Measurements from ENCODE around the gene UCK1.

UCK1 gene

DNA sequence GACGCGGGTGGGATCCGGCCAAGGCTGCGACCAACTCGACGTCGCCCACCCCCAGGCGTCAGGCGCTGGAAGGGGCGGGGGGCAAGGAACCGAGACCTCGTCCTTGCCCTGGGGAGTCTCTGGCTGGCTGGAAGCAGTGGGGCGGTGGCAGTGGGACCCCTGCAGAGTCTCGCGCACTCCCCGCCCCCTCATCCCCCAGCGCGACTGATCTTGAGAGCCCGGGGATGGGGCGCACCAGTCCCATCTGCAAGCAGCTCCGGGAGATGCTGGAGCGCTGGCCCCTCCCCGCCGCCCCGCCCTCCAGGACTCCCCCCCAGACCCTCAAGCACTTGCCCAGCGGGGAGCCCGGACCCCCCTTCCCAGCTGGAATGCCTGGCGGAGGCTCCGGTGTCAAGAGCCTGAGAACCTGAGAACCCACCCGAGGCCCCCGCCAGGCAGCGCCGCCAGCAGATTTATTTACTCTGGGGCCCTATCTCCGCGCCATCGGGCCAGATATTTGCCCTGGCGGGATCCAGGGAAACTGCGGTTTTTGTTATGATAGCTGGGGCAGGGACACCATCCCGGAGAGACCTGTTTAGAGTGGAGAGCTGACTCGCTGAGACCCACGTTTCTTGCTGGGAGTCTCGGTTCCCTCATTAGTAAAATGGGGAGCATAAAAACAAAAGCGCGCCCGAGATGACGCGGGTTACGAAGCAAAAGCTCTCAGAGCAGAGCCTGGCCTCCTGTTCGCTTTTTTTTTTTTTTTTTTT, 15.4 kb upstream of the UCK1 start:
- Histone ChIP-seq H3F3A (ENCODE audit: low read depth) (no peaks in the 10 kb centered on the region), H3K27me3 (ENCODE audit: insufficient read depth, low read length, poor library complexity, severe bottlenecking) (no peaks in the 10 kb centered on the region), H3K4me2 (ENCODE audit: low read depth, low read length, poor library complexity, severe bottlenecking) (no peak overlapping the region), H3K9me3 (ENCODE audit: insufficient read depth, low read depth, low read length) (peaks cover 7% of the 10 kb centered on the region; the same call in 1 of the 2 replicates), H2AFZ (ENCODE audit: low read length) (no peak overlapping the region), H4K20me1 (ENCODE audit: insufficient read depth, low read length, poor library complexity, severe bottlenecking) (no peaks in the 10 kb centered on the region), H3K36me3 (ENCODE audit: insufficient read depth, low read length) (no peaks in the 10 kb centered on the region), H3K9me2 (replicated peaks; ENCODE audit: low read depth, low read length) (no peaks in the 10 kb centered on the region), H3K4me1 (ENCODE audit: insufficient read depth, low read length, poor library complexity, severe bottlenecking) (no peaks in the 10 kb centered on the region), H3K9ac (ENCODE audit: low read depth, low read length, poor library complexity, severe bottlenecking) (no peak overlapping the region), H3K79me2 (ENCODE audit: insufficient read depth, low read length) (no peaks in the 10 kb centered on the region), H3K4me3 (ENCODE audit: low read length, poor library complexity, severe bottlenecking) (no peak overlapping the region)
- TF ChIP-seq, protein P1, sequence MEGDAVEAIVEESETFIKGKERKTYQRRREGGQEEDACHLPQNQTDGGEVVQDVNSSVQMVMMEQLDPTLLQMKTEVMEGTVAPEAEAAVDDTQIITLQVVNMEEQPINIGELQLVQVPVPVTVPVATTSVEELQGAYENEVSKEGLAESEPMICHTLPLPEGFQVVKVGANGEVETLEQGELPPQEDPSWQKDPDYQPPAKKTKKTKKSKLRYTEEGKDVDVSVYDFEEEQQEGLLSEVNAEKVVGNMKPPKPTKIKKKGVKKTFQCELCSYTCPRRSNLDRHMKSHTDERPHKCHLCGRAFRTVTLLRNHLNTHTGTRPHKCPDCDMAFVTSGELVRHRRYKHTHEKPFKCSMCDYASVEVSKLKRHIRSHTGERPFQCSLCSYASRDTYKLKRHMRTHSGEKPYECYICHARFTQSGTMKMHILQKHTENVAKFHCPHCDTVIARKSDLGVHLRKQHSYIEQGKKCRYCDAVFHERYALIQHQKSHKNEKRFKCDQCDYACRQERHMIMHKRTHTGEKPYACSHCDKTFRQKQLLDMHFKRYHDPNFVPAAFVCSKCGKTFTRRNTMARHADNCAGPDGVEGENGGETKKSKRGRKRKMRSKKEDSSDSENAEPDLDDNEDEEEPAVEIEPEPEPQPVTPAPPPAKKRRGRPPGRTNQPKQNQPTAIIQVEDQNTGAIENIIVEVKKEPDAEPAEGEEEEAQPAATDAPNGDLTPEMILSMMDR (conservative IDR thresholded peaks at IDR 0.05; ENCODE audit: low read length): no peak
- TF ChIP-seq EZH2phosphoT487 (IDR thresholded peaks at IDR 0.05; ENCODE audit: borderline replicate concordance): no peak

DNA sequence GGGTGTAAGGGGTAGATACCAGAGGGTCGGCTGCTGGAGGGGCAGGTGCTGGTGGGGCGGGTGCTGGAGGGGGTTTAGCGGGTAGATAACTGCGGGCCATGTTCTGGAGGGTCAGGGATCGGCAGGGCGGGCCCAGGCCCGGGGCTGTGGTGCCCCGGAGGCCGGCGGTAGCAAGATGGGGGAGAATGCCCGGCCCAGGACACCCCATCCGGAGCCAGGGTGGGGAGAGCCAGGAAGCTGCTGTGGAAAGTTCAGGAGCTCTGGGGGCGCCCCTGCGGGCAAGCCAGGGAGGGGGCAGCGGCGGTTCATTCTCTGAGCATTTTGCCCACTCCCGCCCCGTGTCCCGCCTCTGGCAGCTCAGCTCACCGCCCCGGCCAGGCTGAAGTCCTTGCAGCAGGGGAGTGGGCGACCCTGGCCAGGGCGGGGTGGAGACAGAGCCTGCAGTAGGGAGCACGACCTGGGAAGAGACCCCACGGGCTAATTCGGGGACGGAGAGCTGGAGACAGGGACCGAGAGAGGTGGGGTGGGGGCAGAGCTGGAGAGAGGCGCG, 14.8 kb upstream of the UCK1 start:
- Histone ChIP-seq H3K4me3 (ENCODE audit: low read length, poor library complexity, severe bottlenecking) (no peak overlapping the region), H3K27me3 (ENCODE audit: insufficient read depth, low read length, poor library complexity, severe bottlenecking) (no peaks in the 10 kb centered on the region)

DNA sequence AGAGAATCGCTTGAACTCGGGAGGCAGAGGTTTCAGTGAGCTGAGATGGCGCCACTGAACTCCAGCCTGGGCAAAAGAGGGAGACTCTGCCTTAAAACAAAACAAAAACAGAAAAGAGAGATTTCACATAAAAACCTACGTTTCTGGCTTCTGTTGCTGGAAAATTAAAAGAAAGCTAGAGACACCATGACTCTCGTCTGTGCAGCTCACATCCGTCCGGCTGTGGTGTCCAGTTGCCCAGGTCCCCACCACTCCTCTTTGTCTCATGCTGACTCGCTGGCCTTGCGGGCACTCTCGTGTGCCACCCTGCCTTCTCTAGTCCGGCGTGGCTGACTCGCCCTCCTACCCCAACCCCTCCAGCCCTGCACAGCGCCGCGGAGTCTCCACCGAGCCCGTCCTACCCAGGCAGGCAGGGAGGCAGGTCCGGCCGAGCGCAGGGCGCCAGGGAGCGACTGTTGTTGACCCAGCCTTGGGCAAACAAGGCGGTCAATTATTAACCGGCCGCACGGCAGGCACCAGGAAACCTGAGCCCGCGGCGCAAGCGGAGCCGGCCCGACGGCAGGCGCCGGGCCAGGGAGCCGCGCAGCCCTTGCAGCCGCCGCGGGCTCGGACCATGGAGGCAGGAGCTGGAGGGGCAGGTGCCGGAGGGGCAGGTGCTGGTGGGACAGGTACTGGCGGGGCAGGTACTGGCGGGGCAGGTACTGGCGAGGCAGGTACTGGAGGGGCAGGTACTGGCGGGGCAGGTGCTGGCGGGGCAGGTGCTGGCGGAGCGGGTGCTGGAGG, 14.1 kb upstream of the UCK1 start, which contains the start of gene PRRT1B:
PRRT1B (plus strand) TSS at position 521 of the 783 bp plus-strand sequence; CDS start at position 614, 93 bp downstream.
- H4K20me1 ChIP-seq (ENCODE audit: insufficient read depth, low read length, poor library complexity, severe bottlenecking): no peaks in the 10 kb centered on the region
- no peaks in the 10 kb centered on the region for H3K36me3 ChIP-seq (ENCODE audit: insufficient read depth, low read length)
- no peaks in the 10 kb centered on the region for H3K79me2 ChIP-seq (ENCODE audit: insufficient read depth, low read length)
- peaks cover 7% of the 10 kb centered on the region; the same call in 1 of the 2 replicates for H3K9me3 ChIP-seq (ENCODE audit: insufficient read depth, low read depth, low read length)
- no peaks in the 10 kb centered on the region for H3K9me2 ChIP-seq (replicated peaks; ENCODE audit: low read depth, low read length)
- no peak for TF ChIP-seq EZH2phosphoT487 (IDR thresholded peaks at IDR 0.05; ENCODE audit: borderline replicate concordance)
- H3F3A ChIP-seq (ENCODE audit: low read depth): no peaks in the 10 kb centered on the region
- no peak within 1 kb of the TSS for H3K4me2 ChIP-seq (ENCODE audit: low read depth, low read length, poor library complexity, severe bottlenecking)
- H3K4me3 ChIP-seq (ENCODE audit: low read length, poor library complexity, severe bottlenecking): no peak within 1 kb of the TSS
- no peaks in the 10 kb centered on the region for H3K4me1 ChIP-seq (ENCODE audit: insufficient read depth, low read length, poor library complexity, severe bottlenecking)
- no peaks in the 10 kb centered on the region for H3K27me3 ChIP-seq (ENCODE audit: insufficient read depth, low read length, poor library complexity, severe bottlenecking)
- H2AFZ ChIP-seq (ENCODE audit: low read length): no peak within 1 kb of the TSS
- no peak within 1 kb of the TSS for H3K9ac ChIP-seq (ENCODE audit: low read depth, low read length, poor library complexity, severe bottlenecking)

More for the DNA sequence above, 14.8 kb upstream of the UCK1 start:
- TF ChIP-seq EZH2phosphoT487 (IDR thresholded peaks at IDR 0.05; ENCODE audit: borderline replicate concordance): no peak
- TF ChIP-seq, protein P1 (conservative IDR thresholded peaks at IDR 0.05; ENCODE audit: low read length): no peak
- no peak overlapping the region for H2AFZ ChIP-seq (ENCODE audit: low read length)
- peaks cover 7% of the 10 kb centered on the region; the same call in 1 of the 2 replicates for H3K9me3 ChIP-seq (ENCODE audit: insufficient read depth, low read depth, low read length)
- no peak overlapping the region for H3K4me2 ChIP-seq (ENCODE audit: low read depth, low read length, poor library complexity, severe bottlenecking)
- no peaks in the 10 kb centered on the region for H3K36me3 ChIP-seq (ENCODE audit: insufficient read depth, low read length)
- H3F3A ChIP-seq (ENCODE audit: low read depth): no peaks in the 10 kb centered on the region
- H4K20me1 ChIP-seq (ENCODE audit: insufficient read depth, low read length, poor library complexity, severe bottlenecking): no peaks in the 10 kb centered on the region
- no peaks in the 10 kb centered on the region for H3K79me2 ChIP-seq (ENCODE audit: insufficient read depth, low read length)
- no peaks in the 10 kb centered on the region for H3K4me1 ChIP-seq (ENCODE audit: insufficient read depth, low read length, poor library complexity, severe bottlenecking)
- no peak overlapping the region for H3K9ac ChIP-seq (ENCODE audit: low read depth, low read length, poor library complexity, severe bottlenecking)
- no peaks in the 10 kb centered on the region for H3K9me2 ChIP-seq (replicated peaks; ENCODE audit: low read depth, low read length)
